ENCODE results near the gene EPS15. TPM values are rescaled to one million over a fixed set of nuclear protein-coding genes. Genes with fewer than 3 reads are reported as not detected.

The EPS15 gene
- total and polyA plus RNA-seq, 8 donors: 13.3 to 139 (median 46.8) TPM

GRCh38 chr1:51433269-51433971, 85.6 kb downstream of the EPS15 start:
- no peaks in the 10 kb centered on the region for H3K9me3 ChIP-seq
- H3K27me3 ChIP-seq: no peaks in the 10 kb centered on the region
- H3K4me3 ChIP-seq: no peak overlapping the region
- 77 to 89% (median 81%) methylated on average over 4 of the region's 4 CpGs for WGBS, 5 donors
- DNase-seq: peak in 1 of 2 donors; percentile 25
- peak overlapping the region in 2 of 5 donors; percentile 46 to 66 for H3K27ac ChIP-seq
- H3K36me3 ChIP-seq: peaks cover under 1 to 74% (median 64%) of the 10 kb centered on the region in 4 donors
- peaks cover 0 to 24% (median 6%) of the 10 kb centered on the region in 4 donors for H3K4me1 ChIP-seq
- TF ChIP-seq POLR2AphosphoS5 (IDR thresholded peaks at IDR 0.05) (peak in 1 of 3 donors; percentile 29), POLR2A (IDR thresholded peaks at IDR 0.05) (no peak), EP300 (IDR thresholded peaks at IDR 0.05) (no peak), CTCF (IDR thresholded peaks at IDR 0.05) (no peak)
- intact Hi-C loops (cut with DNase I; ENCODE audit: low total_unique reads): no loop called here

GRCh38 chr1:51432146-51432545, 86.9 kb downstream of the EPS15 start:
- intact Hi-C loops (cut with DNase I; ENCODE audit: low total_unique reads): no loop called here
- Histone ChIP-seq H3K4me3 (no peak overlapping the region), H3K27me3 (no peaks in the 10 kb centered on the region), H3K27ac (no peak overlapping the region), H3K4me1 (peaks cover 0 to 24% (median 6%) of the 10 kb centered on the region in 4 donors), H3K36me3 (peaks cover 7 to 86% (median 71%) of the 10 kb centered on the region in 4 donors), H3K9me3 (peaks cover 0 to 7% (median 0%) of the 10 kb centered on the region in 4 donors)
- no peak for DNase-seq
- TF ChIP-seq POLR2A (IDR thresholded peaks at IDR 0.05) (no peak), EP300 (IDR thresholded peaks at IDR 0.05) (no peak), POLR2AphosphoS5 (IDR thresholded peaks at IDR 0.05) (no peak), CTCF (IDR thresholded peaks at IDR 0.05) (no peak)

GRCh38 chr1:51427438-51427837, 91.6 kb downstream of the EPS15 start:
- H3K27me3 ChIP-seq: no peaks in the 10 kb centered on the region
- peaks cover 0 to 7% (median 0%) of the 10 kb centered on the region in 4 donors for H3K9me3 ChIP-seq
- peaks cover 7 to 52% (median 41%) of the 10 kb centered on the region in 4 donors for H3K36me3 ChIP-seq
- H3K4me3 ChIP-seq: no peak overlapping the region
- whole genome bisulfite sequencing, 5 donors: 91 to 100% (median 98%) methylated on average over 1 of the region's 1 CpG
- no peak for TF ChIP-seq EP300 (IDR thresholded peaks at IDR 0.05)
- no peak for TF ChIP-seq CTCF (IDR thresholded peaks at IDR 0.05)
- TF ChIP-seq POLR2AphosphoS5 (IDR thresholded peaks at IDR 0.05): no peak
- no peak for TF ChIP-seq POLR2A (IDR thresholded peaks at IDR 0.05)
- H3K27ac ChIP-seq: no peak overlapping the region
- DNase-seq: no peak
- intact Hi-C loops (cut with DNase I; ENCODE audit: low total_unique reads): no loop called here
- peaks cover 0 to 13% (median 6%) of the 10 kb centered on the region in 4 donors for H3K4me1 ChIP-seq

GRCh38 chr1:51425955-51426354, 93.1 kb downstream of the EPS15 start:
- no peak for DNase-seq
- no peak overlapping the region for H3K4me3 ChIP-seq
- TF ChIP-seq EP300 (IDR thresholded peaks at IDR 0.05) (no peak), CTCF (IDR thresholded peaks at IDR 0.05) (no peak), POLR2A (IDR thresholded peaks at IDR 0.05) (no peak), POLR2AphosphoS5 (IDR thresholded peaks at IDR 0.05) (no peak)
- H3K27ac ChIP-seq: no peak overlapping the region
- peaks cover 0 to 22% (median 9%) of the 10 kb centered on the region in 4 donors for H3K4me1 ChIP-seq
- H3K36me3 ChIP-seq: peaks cover 7 to 57% (median 33%) of the 10 kb centered on the region in 4 donors
- peaks cover 0 to 7% (median 0%) of the 10 kb centered on the region in 4 donors for H3K9me3 ChIP-seq
- intact Hi-C loops (cut with DNase I; ENCODE audit: low total_unique reads): no loop called here
- H3K27me3 ChIP-seq: no peaks in the 10 kb centered on the region
- WGBS, 5 donors: 88 to 95% (median 94%) methylated on average over 3 of the region's 3 CpGs

Data from stomach (tissue), 9 donors.